T-cell (primary cell): ENCODE measurements around the gene TMEM80. TPM values are rescaled to one million over a fixed set of nuclear protein-coding genes. Genes with fewer than 3 reads are reported as not detected.
"Not testable (repeated sequence)": the region's sequence is repeated elsewhere in the genome, so short reads cannot be mapped to it uniquely, and the experiment has no call there.

ENCODE experiments used
- ATAC-seq, 4 experiments: fragments of 200-7000 bp in 3 of 4; fragments of 150-1000 bp in 1 of 4; cut with Tn5 transposase; replicated peaks in 1 of 4; 1 replicate in 3 of 4; 2 replicates in 1 of 4; pipeline ENCODE4 v1.10.0; 2021; ENCODE audit warnings: moderate library complexity in 3 of 4, mild to moderate bottlenecking in 2 of 4, moderate number of reproducible peaks in 1 of 4
- CTCF ChIA-PET, 2 donors: fragments of 300-600 bp; sonication (Branson Sonifier 250); formaldehyde crosslinking; loops; one replicate each; lab custom pipeline; 2022; ENCODE audit warnings: antibody characterized with exemption in 2 of 2; lab: Charles Lee
- POLR2A ChIA-PET, 2 donors: fragments of 300-600 bp; sonication (Branson Sonifier 250); formaldehyde crosslinking; loops; one replicate each; lab custom pipeline; 2022; ENCODE audit warnings: antibody characterized with exemption in 2 of 2; lab: Charles Lee
- DNase-seq, 35 experiments: peaks; one replicate each; pipeline versions ENCODE4 v3.0.0 to v3.0.0-alpha.2; 2013 to 2023
- H3K27ac ChIP-seq: one replicate; pipeline ENCODE4 v1.5.1; 2013; ENCODE audit warnings: low read length
- H3K27me3 ChIP-seq, 2 experiments: replicated peaks in 1 of 2; 1 replicate in 1 of 2; 2 replicates in 1 of 2; pipeline versions ENCODE4 v1.6.1 to v1.7.0; 2013; ENCODE audit warnings: low read length in 1 of 2, mixed read lengths in 1 of 2; ENCODE audit not compliant: control insufficient read depth in 2 of 2, insufficient read depth in 2 of 2; ENCODE audit errors: extremely low read depth in 1 of 2
- H3K36me3 ChIP-seq, 2 donors: 1 replicate in 1 of 2; 2 replicates in 1 of 2; pipeline versions ENCODE4 v1.6.1 to v1.7.0; 2013; ENCODE audit warnings: low read length in 1 of 2; ENCODE audit not compliant: control insufficient read depth in 2 of 2, insufficient read depth in 1 of 2; ENCODE audit errors: extremely low read depth in 1 of 2
- H3K4me1 ChIP-seq, 2 experiments: 1 replicate in 1 of 2; 2 replicates in 1 of 2; pipeline versions ENCODE4 v1.6.1 to v1.7.0; 2013; ENCODE audit warnings: low read length in 2 of 2, mixed read lengths in 1 of 2; ENCODE audit not compliant: insufficient read depth in 2 of 2, control insufficient read depth in 1 of 2; ENCODE audit errors: extremely low read depth in 1 of 2
- H3K4me3 ChIP-seq, 2 donors: 1 replicate in 1 of 2; 2 replicates in 1 of 2; pipeline versions ENCODE4 v1.5.1 to v1.7.0; 2013; ENCODE audit warnings: mild to moderate bottlenecking in 2 of 2, low read length in 1 of 2, moderate library complexity in 1 of 2; ENCODE audit not compliant: control insufficient read depth in 1 of 2; ENCODE audit errors: extremely low read depth in 1 of 2
- H3K9me3 ChIP-seq: 2 replicates; pipeline ENCODE4 v1.7.0; 2013
- H3K27ac Mint-ChIP-seq, 2 donors: one replicate each; pipeline ENCODE4 v1.8.0; 2020 to 2021; ENCODE audit warnings: mild to moderate bottlenecking in 2 of 2, mixed read lengths in 2 of 2
- H3K27me3 Mint-ChIP-seq, 2 donors: one replicate each; pipeline ENCODE4 v1.8.0; 2021 to 2022; ENCODE audit warnings: mixed read lengths in 2 of 2
- H3K36me3 Mint-ChIP-seq: one replicate; pipeline ENCODE4 v1.8.0; 2021; ENCODE audit warnings: mixed read lengths
- H3K4me1 Mint-ChIP-seq, 3 donors: one replicate each; pipeline ENCODE4 v1.8.0; 2020 to 2022; ENCODE audit warnings: mixed read lengths in 3 of 3, mild to moderate bottlenecking in 1 of 3
- H3K4me3 Mint-ChIP-seq, 3 donors: one replicate each; pipeline ENCODE4 v1.8.0; 2020 to 2022; ENCODE audit warnings: mild to moderate bottlenecking in 3 of 3, mixed read lengths in 3 of 3, moderate library complexity in 3 of 3
- H3K9me3 Mint-ChIP-seq, 3 donors: one replicate each; pipeline ENCODE4 v1.8.0; 2020 to 2022; ENCODE audit warnings: mixed read lengths in 3 of 3
- WGBS: methylation state at CpG from one replicate; pipeline ENCODE4 v1.1.5; 2013; ENCODE audit warnings: missing lambda C conversion rate; ENCODE audit not compliant: insufficient coverage; 5-methylcytosine and 5-hydroxymethylcytosine counted together
- total RNA-seq, 35 experiments: library from RNA in 6 of 35; stranded (reverse) in 6 of 35; fragments of 120-200 nt in 1 of 35; gene quantifications; one replicate each; pipeline versions ENCODE4 v1.2.1 to v1.2.4 and lab custom pipeline; 2013 to 2026

Gene TMEM80
- total RNA-seq, 5 donors from 2014 or later (not counting 1 experiment from before 2014, with no cell fraction given): 21.2 to 43.9 (median 42.4) TPM

- peaks cover 0 to 6% (median 3%) of the 10 kb centered on the region in 3 donors for H3K4me1 Mint-ChIP-seq
- no peaks in the 10 kb centered on the region for H3K36me3 Mint-ChIP-seq
- no peaks in the 10 kb centered on the region for H3K27me3 Mint-ChIP-seq
- ChIA-PET POLR2A (no interaction called here), CTCF (interaction anchor here in 1 of 2 donors (0.6 kb wide), 1 partner anchor 181 kb away, joined by 3 read pairs; no protein-coding TSS in a partner anchor)
- H3K27ac ChIP-seq: no peak overlapping the region
- no peak overlapping the region for H3K4me3 Mint-ChIP-seq
- WGBS: 92% methylated on average over 6 of the region's 15 CpGs
- H3K27ac Mint-ChIP-seq: no peak overlapping the region
- no peaks in the 10 kb centered on the region for H3K36me3 ChIP-seq
- no peaks in the 10 kb centered on the region for H3K9me3 ChIP-seq
- no peak for ATAC-seq
- no peak for DNase-seq
- H3K27me3 ChIP-seq: peaks cover 0 to 29% of the 10 kb centered on the region in 2 experiments
- no peak overlapping the region for H3K4me3 ChIP-seq
- peaks cover 6 to 33% of the 10 kb centered on the region in 2 experiments for H3K4me1 ChIP-seq
- no peaks in the 10 kb centered on the region for H3K9me3 Mint-ChIP-seq
Measured at GRCh38 chr11:728901-729491, 33.4 kb downstream of the TMEM80 start.

- H3K9me3 Mint-ChIP-seq: no peaks in the 10 kb centered on the region
- H3K9me3 ChIP-seq: no peaks in the 10 kb centered on the region
- H3K4me1 ChIP-seq: peaks cover 6 to 33% of the 10 kb centered on the region in 2 experiments
- ATAC-seq (no peak), DNase-seq (no peak)
- no peak overlapping the region for H3K27ac Mint-ChIP-seq
- H3K27me3 ChIP-seq: peaks cover 0 to 23% of the 10 kb centered on the region in 2 experiments
- H3K27me3 Mint-ChIP-seq: no peaks in the 10 kb centered on the region
- H3K36me3 Mint-ChIP-seq: no peaks in the 10 kb centered on the region
- 97% methylated on average over 6 of the region's 17 CpGs for WGBS
- ChIA-PET CTCF (interaction anchor here in 1 of 2 donors (0.6 kb wide), 1 partner anchor 132 kb away, joined by 3 read pairs; no protein-coding TSS in a partner anchor), POLR2A (no interaction called here)
- peaks cover 0 to 6% (median 3%) of the 10 kb centered on the region in 3 donors for H3K4me1 Mint-ChIP-seq
- H3K36me3 ChIP-seq: no peaks in the 10 kb centered on the region
- H3K4me3 Mint-ChIP-seq: no peak overlapping the region
- no peak overlapping the region for H3K27ac ChIP-seq
- no peak overlapping the region for H3K4me3 ChIP-seq
Measured at GRCh38 chr11:729492-730074, 34.0 kb downstream of the TMEM80 start.

- DNase-seq (no peak), ATAC-seq (no peak)
- Histone ChIP-seq H3K4me1 (peaks cover 5 to 15% of the 10 kb centered on the region in 2 experiments), H3K36me3 (no peaks in the 10 kb centered on the region), H3K9me3 (no peaks in the 10 kb centered on the region), H3K27ac (no peak overlapping the region), H3K4me3 (no peak overlapping the region), H3K27me3 (peaks cover 0 to 8% of the 10 kb centered on the region in 2 experiments)
- POLR2A ChIA-PET: interaction anchor here in 1 of 2 donors (0.6 kb wide), 1 partner anchor 160 kb away, joined by 6 read pairs; no protein-coding TSS in a partner anchor
- Mint-ChIP-seq H3K4me1 (peaks cover 11 to 13% (median 12%) of the 10 kb centered on the region in 3 donors), H3K27me3 (no peaks in the 10 kb centered on the region), H3K9me3 (no peaks in the 10 kb centered on the region), H3K36me3 (no peaks in the 10 kb centered on the region), H3K4me3 (no peak overlapping the region), H3K27ac (no peak overlapping the region)
- WGBS: 90% methylated on average over 20 of the region's 20 CpGs
- CTCF ChIA-PET: interaction anchor here (0.6 kb wide), 2 partner anchors 9 to 78 kb away, joined by 3 read pairs; no protein-coding TSS in a partner anchor
Measured at GRCh38 chr11:733072-733471, 37.5 kb downstream of the TMEM80 start.

GRCh38 chr11:734541-734940 lies 38.9 kb downstream of the TMEM80 start:
- DNase-seq, H3K4me3 ChIP-seq, H3K9me3 Mint-ChIP-seq, H3K9me3 ChIP-seq, H3K36me3 ChIP-seq, H3K27me3 ChIP-seq, H3K27me3 Mint-ChIP-seq, H3K27ac Mint-ChIP-seq, H3K27ac ChIP-seq, POLR2A ChIA-PET, H3K36me3 Mint-ChIP-seq, CTCF ChIA-PET, ATAC-seq, H3K4me3 Mint-ChIP-seq: not testable (repeated sequence)
- H3K4me1 ChIP-seq: peaks cover 5 to 14% of the 10 kb centered on the region in 2 experiments
- peaks cover 16 to 22% (median 17%) of the 10 kb centered on the region in 3 donors for H3K4me1 Mint-ChIP-seq
- WGBS: 80% methylated on average over 3 of the region's 26 CpGs

- H3K4me3 Mint-ChIP-seq: peak overlapping the region; percentile 60 to 69 (median 63)
- no peaks in the 10 kb centered on the region for H3K9me3 Mint-ChIP-seq
- WGBS: 34% methylated on average over 9 of the region's 11 CpGs
- peak overlapping the region in 1 of 2 donors; percentile 29 for H3K4me3 ChIP-seq
- peaks cover 5 to 14% of the 10 kb centered on the region in 2 experiments for H3K4me1 ChIP-seq
- H3K36me3 Mint-ChIP-seq: no peaks in the 10 kb centered on the region
- POLR2A ChIA-PET: no interaction called here
- no peaks in the 10 kb centered on the region for H3K27me3 Mint-ChIP-seq
- no peaks in the 10 kb centered on the region for H3K9me3 ChIP-seq
- DNase-seq (no peak), ATAC-seq (peak; percentile 37 to 66 (median 54))
- CTCF ChIA-PET: interaction anchor here in 1 of 2 donors (0.9 kb wide), 1 partner anchor 11 kb away, joined by 5 read pairs; no protein-coding TSS in a partner anchor
- no peaks in the 10 kb centered on the region for H3K36me3 ChIP-seq
- H3K27ac Mint-ChIP-seq: peak overlapping the region; percentile 63 to 74
- H3K4me1 Mint-ChIP-seq: peaks cover 16 to 22% (median 17%) of the 10 kb centered on the region in 3 donors
- H3K27ac ChIP-seq: no peak overlapping the region
- peaks cover 0 to 4% of the 10 kb centered on the region in 2 experiments for H3K27me3 ChIP-seq
Measured at GRCh38 chr11:737366-737765, 41.8 kb downstream of the TMEM80 start.

- POLR2A ChIA-PET, H3K27me3 Mint-ChIP-seq, H3K9me3 ChIP-seq, H3K36me3 ChIP-seq, H3K27ac ChIP-seq, H3K36me3 Mint-ChIP-seq, H3K9me3 Mint-ChIP-seq, H3K27me3 ChIP-seq: not testable (repeated sequence)
- peak in 1 of 35 experiments; percentile 23 for DNase-seq
- 27% methylated on average over 8 of the region's 10 CpGs for WGBS
- Mint-ChIP-seq H3K27ac (peak overlapping the region; percentile 63 to 74), H3K4me1 (peaks cover 16 to 22% (median 17%) of the 10 kb centered on the region in 3 donors), H3K4me3 (peak overlapping the region; percentile 60 to 69 (median 63))
- CTCF ChIA-PET: interaction anchor here in 1 of 2 donors (0.9 kb wide), 1 partner anchor 10 kb away, joined by 5 read pairs; no protein-coding TSS in a partner anchor
- peaks cover 5 to 14% of the 10 kb centered on the region in 2 experiments for H3K4me1 ChIP-seq
- ATAC-seq: peak; percentile 69 to 93 (median 86)
- H3K4me3 ChIP-seq: peak overlapping the region in 1 of 2 donors; percentile 29
Measured at GRCh38 chr11:737899-738298, 42.3 kb downstream of the TMEM80 start.
